ENCODE measurements around the gene HLA-G. TPM values are rescaled to one million over a fixed set of nuclear protein-coding genes. Genes with fewer than 3 reads are reported as not detected.

Gene HLA-G
- 0.35 TPM in 1 of 2 replicates, not detected in the other for total RNA-seq (ENCODE audit: low replicate concordance)

GRCh38 chr6:29827579-29828470, at the start of gene HLA-G:
Gene HLA-G, plus strand, starts transcription at chr6:29827825. Its CDS starts 20 bp downstream, at chr6:29827845.

Other genes starting within 250 kb of the HLA-G start
- gene OR2H2, start 242.7 kb upstream of the HLA-G start, total RNA-seq (ENCODE audit: low replicate concordance) = not detected in 2 replicates
- gene GABBR1, start 194.6 kb upstream of the HLA-G start, total RNA-seq (ENCODE audit: low replicate concordance) = 7.3 and 8.8 TPM in 2 replicates
- gene MOG, start 170.7 kb upstream of the HLA-G start, total RNA-seq (ENCODE audit: low replicate concordance) = not detected in 2 replicates
- 0.82 TPM in 1 of 2 replicates, not detected in the other for gene ZFP57, start 146.7 kb upstream of the HLA-G start, total RNA-seq (ENCODE audit: low replicate concordance)
- 10.2 and 19.8 TPM in 2 replicates for gene HLA-F, start 104.4 kb upstream of the HLA-G start, total RNA-seq (ENCODE audit: low replicate concordance)
- 455 and 497 TPM in 2 replicates for gene HLA-A, start 114.7 kb downstream of the HLA-G start, total RNA-seq (ENCODE audit: low replicate concordance)
- 40.8 and 52.0 TPM in 2 replicates for gene POLR1H, start 233.4 kb downstream of the HLA-G start, total RNA-seq (ENCODE audit: low replicate concordance)
- 8.3 and 14.4 TPM in 2 replicates for gene PPP1R11, start 239.4 kb downstream of the HLA-G start, total RNA-seq (ENCODE audit: low replicate concordance)
- not detected in 2 replicates for gene RNF39, start 247.9 kb downstream of the HLA-G start, total RNA-seq (ENCODE audit: low replicate concordance)